ENCODE results near the gene CERS2.

CERS2 gene, protein sequence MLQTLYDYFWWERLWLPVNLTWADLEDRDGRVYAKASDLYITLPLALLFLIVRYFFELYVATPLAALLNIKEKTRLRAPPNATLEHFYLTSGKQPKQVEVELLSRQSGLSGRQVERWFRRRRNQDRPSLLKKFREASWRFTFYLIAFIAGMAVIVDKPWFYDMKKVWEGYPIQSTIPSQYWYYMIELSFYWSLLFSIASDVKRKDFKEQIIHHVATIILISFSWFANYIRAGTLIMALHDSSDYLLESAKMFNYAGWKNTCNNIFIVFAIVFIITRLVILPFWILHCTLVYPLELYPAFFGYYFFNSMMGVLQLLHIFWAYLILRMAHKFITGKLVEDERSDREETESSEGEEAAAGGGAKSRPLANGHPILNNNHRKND

DNA sequence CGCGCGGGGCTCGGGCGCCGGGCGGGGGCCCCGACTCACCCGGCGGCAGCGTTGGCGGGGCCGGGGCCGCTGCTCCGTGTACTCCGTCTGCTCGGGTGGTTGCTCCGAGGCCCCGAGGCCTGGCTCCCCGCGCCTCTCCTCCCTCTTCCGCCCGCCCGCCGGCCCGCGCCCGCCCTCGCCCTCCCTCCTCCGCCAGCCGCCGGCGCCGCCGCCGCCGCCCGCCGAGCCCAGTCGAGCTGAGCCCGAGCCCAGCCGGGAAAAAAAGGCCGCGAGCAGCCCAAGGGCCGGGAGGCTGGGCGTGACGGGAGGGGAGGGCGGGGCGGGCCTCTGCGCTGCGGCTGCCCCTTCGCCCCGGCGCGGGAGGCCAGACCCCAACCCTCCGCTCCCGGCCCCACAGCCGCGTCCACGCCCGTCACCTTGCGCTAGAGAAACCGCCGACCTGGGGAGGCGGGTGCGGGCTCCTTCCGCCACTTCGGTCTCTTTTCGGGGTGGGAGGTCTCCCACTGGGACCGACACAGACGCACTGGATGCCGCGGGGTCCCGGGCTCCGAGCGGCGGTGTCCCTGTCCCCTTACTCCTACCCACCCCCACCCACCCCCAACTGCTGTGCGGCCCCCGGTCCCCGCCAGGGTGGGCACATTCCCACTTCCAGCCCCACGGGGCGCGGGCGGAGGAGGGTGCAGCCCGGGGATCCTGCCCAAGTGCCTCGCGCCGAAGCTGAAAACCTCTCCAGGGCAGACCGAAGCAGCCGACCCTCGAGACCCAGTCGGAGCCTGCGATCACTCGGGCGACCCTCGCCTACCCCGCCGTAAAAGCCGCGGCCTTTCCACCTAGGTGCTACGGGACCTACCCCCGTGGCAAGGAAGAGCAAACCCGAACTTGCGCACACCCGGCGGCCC, at the start of gene CERS2:
Gene CERS2 (minus strand): TSS at position 256 of the 899 bp plus-strand sequence. CDS start 5,745 bp downstream, outside the sequence.
- peak; percentile 63 for DNase-seq

DNA sequence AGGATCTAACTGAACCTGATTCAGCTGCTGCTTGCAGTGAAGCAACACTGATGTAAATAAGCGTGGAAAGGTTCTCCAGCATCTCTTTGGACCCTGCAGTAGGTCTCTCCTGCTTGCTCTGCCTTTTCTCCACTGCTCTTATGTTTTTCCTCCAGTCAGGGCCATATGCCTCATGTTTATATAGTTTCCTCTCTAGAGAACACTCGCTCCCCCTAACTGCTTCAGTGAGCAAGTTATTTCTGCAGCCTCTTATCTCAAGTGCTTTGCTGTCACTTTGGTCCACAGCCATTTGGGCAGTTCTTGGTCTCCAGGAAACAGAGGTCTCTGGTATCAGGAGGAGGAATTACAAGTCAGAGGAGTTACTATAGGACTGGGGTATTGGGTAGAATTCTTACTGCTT, 38.9 kb upstream of the CERS2 start:
- DNase-seq: peak; percentile 97

DNA sequence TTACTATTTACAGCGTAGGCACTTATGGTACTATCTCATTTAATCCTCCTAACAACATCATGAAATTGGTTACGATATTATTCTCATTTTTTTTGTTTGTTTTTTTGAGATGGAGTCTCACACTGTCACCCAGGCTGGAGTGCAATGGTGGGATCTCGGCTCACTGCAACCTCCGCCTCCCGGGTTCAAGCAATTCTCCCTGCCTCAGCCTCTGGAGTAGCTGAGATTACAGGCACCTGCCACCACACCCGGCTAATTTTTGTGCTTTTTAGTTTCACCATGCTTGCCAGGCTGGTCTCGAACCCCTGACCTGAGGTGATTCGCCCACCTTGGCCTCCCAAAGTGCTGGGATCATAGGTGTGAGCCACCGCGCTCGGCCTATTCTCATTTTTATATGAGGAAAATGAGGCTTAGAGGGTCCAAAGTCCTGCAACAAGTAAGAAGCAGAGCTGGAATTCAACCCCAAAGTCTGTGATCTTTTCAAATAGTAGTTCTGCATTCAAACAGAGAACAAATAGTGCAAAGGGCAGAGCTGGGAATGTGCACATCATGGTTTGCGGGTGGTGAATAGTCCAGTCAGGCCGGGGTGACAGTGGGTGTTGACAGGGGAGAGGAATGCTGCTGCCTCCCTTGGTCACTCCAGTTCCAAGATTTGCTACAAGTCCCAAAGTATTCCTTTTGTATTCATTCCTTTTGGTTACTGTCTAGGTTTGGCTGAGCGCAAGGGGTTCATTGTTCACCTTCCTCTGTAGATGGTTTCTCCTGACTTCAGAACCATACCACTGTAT, 38.2 kb upstream of the CERS2 start:
- DNase-seq: no peak

DNA sequence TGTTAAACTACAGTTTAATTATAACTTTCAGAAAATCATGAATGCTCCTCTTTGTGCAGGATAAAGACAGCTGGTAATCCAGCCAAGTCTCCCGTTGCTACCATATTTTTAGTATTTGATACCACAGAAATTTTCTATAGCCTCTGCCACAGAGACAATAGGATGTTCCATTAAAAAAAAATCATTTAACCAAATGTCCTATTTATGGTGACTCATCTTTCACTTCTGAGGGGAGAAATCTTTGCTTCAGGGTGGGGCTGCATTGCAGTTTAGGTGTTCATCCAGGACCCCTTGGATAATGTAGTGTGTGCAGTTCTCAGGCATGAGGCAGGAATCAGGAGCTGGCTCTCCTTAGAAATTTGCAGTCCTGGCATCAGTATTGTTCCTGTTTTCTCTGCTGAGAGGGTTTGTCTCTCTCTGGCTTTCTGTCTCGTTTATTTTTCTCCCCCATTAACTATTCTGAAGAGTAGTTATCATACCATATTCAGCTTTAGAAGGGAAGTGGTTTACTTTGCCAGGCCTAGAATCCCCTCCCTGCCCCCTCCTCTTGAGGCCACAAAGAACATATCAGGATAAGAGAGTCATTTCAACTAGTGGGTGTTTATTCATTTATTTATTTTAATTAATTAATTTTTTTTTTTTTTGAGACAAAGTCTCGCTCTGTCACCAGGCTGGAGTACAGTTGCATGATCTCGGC, 36.7 kb upstream of the CERS2 start:
- peak; percentile 26 for DNase-seq

DNA sequence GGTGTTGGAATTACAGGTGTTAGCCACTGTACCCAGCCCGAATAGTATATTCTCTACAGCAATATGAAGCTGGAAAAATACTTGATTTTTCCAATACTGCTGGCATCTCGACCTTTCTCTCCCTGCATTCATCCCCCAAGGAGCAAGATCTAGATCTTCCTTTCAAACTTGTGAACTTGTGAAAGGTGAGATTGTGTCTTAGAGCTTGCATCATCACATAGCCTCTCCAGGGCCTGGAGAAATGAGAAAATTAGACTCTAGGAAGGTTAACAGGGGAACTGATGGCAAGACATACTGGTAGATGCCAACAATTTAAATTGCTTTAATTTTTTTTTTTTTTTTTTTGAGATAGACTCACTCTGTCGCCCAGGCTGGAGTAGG, 35.7 kb upstream of the CERS2 start:
- DNase-seq: no peak

DNA sequence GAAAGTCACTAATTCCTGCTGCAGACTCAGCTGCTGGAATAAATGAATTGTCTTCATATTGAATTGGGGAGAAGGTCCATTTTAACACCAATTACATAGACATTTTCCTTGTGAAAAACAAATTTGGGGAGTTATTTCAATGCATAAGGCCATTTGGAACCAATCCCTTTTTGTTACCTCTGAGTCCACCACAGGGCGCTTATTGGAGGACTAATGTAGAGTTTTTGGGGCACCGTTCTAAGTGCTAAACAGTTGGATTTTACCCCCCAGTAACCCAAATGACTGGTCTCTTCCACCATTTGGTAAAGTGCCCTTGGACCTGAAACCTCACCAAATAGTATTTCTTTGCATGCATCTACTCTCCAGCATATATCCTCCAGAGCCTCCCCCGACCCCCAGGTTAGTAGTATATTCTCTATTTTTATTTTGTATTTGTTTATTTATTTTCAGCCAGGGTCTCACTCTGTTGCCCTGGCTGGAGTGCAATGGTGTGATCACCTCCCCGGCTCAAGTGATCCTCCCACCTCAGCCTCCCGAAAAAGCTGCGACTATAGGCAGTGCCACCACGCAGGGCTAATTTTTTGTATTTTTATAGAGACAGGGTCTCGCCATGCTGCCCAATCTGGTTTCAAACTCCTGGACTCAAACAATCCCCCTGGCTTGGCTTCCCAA, 35.2 kb upstream of the CERS2 start:
- DNase-seq: no peak

DNA sequence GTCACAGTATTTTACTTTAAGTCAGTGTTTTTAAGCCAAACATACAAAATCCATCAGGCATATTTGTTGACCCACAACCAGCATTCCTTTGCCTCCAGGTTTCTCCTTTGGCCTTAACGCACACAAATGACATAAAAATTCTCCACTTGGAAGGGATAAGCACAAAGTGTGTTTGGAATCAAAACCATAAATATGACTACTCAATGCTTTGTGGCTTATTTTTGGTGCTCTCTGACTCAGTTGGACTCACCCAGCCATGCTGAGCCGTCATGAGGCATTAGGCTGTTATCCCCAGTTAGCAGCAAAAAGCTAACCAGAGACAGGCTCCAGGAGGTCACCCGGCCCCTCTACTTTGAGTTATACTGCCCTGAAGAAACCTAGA, 34.6 kb upstream of the CERS2 start:
- no peak for DNase-seq

DNA sequence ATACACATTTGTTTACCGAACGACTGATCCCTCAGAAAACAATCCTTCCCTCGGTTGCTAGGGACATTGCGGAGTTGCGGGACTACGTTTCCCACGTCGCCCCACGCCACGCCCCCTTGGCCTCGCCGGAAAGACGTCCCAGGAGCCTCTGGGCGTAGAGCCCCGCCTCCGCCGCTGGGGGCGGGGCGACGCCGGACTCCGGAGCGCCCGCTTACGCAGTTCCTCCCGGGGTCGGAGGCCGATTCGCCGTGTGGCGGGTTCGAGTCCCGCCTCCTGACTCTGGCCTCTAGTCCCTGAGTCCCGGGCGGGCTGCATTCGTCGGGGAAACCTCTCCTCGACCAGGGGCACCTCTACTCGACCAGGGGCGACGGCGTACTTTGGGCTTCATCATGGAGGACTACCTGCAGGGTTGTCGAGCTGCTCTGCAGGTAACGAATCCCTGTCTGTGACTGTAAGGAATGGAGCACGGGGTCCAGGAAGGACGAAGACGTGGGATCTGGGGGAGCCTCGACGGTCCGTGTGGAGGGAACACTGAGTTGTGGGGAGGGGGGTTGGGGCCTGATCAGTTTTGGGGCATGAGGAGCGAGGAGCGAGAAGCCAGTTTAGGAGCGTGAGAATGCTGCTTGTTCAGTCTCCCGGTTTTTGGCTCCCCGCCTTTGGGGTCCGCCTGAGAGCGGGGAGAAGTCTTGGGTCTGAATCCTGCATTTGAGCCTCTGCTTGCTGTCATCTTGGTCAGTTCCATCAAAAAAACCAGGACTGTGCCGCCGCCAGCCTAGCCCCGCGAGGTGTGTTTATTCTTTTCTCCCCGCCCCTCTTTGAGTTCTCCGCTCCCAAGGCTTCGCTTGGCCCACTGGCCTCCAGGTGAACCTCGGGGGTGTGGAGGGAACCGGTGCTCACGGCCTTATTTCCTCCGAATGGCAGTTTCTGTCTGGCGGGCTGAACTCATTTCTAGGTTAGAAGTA, 33.9 kb upstream of the CERS2 start, which contains the start of gene PRUNE1:
Gene PRUNE1 (plus strand): TSS at position 206 of the 962 bp plus-strand sequence. CDS start 184 bp downstream, at position 390.
- peak; percentile 96 for DNase-seq

DNA sequence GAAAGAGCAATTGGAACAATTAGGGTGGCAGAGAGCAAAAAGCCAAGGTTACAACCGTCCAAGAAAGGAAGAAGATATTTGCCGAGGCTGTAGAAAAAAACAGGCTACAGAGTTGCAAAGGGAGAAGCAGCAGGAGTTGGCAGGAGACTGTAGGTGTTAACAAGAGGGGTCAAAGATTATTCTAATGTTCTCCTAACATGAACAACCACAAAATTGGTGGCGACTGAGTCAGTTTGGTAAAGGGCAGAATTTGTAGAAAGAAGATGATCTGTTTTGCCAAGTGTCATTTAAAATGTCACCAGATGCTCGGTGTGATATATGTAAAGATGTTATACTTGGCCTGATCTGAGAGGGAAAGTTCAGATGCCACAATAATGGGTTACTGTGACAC, 33.2 kb upstream of the CERS2 start:
- DNase-seq: no peak

DNA sequence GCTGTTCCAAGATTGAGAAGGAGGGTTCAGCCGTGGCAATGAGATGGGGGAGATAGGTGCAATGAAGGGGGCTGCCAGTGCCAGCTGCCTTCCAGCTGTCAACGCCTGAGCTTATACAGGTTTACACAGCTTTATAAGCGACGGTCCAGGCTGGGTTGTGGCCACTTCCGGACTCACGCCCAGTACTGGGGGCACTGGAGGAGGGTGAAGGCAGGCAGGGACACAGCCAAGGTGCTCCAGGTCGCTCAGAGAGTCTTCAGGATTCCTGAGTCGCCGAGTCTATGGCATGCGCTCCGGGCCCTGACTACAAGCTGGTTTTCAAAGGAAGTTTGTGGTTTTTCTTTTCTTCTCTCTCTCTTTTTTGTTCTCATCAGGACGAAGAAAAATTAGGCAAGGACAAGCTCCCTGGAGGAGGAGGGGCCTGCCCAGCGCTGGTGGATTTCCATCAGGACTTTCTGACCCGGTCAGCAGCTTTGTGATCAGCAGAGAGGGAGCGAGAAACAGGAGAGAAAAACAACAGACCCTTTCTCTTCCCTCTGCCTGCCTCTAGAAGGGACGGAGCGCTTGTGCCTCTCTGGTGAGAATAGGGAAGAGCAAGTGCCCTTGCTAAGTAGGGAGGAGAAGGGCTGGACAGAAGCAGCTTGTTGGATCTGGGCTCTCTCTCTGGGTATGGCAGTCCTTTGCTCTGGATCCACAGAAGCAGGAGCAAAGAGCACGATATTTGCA, 31.9 kb upstream of the CERS2 start, which contains the start of gene MINDY1:
Gene MINDY1 (minus strand): TSS at position 576 of the 726 bp plus-strand sequence. CDS start 4,285 bp downstream, outside the sequence.
- DNase-seq: peak; percentile 91

DNA sequence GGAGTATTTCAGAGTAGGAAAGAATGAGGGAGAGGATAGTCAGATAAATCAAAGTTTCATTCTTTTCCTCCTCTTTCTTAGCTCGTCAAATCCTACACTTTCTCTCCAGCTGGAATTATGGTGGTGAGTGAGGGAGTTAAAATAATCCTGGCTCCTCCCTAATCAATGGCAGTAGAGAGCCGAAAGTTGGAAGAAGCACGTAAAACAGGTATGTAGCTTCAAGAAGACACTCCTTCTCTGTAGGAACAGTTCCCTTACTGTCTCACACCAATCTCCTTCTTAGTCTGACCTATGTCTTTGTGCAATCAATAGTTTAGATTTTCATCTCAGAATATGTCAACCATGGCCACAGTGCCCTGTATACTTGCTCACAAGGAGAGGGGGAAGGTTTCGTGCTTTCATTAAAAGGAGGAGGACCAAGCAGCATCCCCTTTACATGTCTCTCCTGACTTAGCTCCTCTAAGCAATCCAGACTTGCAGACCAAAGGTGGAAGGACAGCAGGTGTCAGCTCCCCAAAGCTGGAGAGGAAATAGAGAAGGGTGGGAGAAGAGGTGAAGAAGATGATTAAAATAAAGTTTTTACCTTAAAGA, 31.2 kb upstream of the CERS2 start:
- peak; percentile 63 for DNase-seq

DNA sequence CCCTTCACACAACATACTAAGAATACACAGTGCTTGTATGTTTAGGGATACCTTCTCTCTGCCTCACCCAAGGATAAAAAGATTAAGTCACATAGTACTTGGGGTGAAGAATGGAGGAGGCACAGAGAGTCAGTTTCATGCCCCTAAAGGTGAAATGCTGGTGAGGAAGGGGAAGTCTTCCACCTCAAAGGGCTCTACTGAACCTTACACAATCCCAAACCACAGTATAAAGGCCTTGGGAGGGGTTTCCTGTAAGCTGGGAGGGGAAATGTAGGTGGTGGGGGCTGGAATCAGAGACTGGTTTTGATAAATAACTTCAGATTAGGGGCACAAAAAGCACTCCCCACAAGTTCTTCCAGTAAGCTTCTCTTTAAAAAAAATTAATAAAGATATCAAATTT, 28.5 kb upstream of the CERS2 start:
- no peak for DNase-seq

DNA sequence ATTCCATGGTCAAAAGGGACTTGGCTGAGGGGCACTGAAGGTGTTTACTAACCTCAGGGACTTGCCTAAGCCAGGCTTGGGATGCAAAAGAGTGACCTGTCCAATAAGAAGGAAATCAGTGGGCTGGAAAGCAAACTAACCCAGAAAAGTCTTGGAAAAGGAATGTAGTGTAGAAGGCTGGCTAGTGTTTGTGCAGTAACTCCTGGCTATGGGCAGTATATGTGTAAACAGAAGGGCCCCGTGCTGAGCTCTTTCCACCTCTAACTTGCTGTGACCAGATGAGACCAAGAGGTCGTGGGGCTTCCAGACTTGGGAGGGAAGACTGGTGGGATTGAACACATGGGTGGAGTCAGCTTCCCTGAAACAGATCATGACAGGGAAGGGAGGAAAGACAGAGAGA, 28.0 kb upstream of the CERS2 start:
- DNase-seq: no peak

DNA sequence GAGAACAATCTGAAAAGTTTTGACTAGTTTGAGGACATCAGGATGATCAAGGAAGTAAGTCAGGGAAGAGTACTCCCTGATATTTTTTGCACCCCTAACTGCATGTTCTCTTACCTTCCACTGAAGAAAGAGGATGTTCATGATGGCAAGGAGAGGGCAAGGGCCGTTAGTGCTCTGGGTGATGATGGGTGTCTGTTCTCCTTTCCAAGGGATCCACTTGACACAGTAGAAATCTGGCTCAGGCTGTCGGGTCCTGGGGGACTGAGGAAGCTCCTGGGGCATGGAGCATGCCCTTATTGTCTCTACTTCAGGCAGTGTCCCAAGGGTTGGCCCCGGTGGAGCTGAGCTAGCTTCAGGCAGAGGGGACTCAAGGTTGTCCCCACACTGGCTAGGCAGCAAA, 27.4 kb upstream of the CERS2 start:
- DNase-seq: no peak

DNA sequence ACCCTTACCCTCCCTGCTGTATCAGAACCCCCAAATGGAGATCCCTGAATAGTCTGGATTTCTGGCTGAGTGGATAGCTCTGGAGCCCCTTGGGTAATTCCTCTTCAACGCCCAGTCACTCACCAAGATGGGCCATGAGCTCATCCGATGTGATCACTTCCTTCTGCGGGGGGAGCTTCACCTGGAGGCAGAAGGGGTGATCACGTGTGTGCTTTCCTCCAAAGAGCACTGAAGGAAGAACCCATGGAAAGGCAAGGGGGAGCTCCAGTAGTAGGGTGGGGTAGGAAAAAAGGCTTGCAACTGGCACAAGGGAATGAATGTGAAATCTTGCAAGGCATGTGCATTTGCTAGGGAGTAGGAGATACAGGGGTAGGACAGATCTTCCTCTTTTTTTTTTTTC, 27.0 kb upstream of the CERS2 start:
- DNase-seq: no peak

DNA sequence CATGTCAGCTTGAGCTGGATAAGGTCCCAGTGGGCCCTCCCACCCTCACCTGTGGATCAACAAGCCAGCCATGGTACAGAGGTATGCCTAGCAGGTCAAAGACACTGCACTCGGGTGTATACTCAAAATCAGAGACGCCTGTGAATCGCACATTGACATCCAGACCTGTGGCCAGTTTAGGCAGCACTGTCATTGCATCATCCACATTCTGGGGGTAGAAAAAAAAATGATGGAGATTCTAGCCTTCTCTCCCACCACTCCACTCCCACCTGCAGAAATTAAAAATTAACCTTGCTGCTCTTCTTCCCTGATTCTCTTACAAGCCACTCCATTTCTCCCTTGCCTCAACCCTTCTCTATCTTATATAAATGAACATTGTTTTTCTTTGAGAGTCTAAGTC, 25.8 kb upstream of the CERS2 start:
- no peak for DNase-seq

DNA sequence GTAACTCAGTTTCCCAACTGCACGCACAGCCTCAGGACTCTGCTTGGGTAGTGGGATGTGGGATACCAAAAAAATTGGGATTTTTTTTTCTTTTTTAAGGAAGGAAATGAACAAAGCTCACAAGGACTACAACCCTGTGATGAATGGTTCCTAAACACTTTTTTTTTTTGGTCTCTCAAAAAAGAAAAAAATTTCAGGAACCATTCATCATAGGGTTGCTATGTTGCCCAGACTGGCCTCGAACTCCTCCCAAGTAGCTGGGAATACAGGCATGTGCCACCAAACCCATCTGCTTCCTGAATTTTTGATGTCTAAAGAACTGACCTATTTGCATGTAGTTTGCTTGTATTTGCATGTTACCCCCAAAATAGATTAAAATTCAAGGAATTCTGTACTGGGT, 25.3 kb upstream of the CERS2 start:
- no peak for DNase-seq

DNA sequence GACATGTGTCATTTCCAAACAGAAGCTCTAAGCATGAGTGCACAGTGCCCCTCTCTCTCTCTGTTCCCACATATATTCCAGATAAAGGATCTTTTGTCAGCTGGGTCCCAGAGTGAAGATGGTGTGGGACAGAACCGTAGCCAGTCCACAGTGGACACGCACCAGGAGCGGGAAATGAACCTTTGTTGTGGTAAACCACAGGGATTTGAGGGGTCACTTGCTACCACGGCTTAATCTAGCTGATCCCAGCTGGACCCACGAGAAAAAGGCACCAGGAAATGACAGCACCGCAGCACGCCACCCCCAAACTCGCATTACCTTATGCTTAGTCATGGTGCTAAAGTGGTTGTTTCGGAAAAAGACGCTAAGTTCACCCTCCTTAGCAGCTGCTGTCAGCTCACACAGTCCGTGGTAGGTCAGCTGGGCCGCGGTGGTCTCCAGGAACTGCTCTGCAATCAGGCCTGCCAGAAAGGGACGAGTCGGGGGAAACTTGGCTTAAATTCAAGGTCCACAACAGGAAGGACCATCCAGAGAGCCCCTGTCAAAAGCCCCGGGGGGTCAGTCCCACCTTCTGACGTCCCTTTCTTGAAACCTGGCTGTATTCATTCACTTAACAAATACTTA, 24.5 kb upstream of the CERS2 start:
- no peak for DNase-seq

DNA sequence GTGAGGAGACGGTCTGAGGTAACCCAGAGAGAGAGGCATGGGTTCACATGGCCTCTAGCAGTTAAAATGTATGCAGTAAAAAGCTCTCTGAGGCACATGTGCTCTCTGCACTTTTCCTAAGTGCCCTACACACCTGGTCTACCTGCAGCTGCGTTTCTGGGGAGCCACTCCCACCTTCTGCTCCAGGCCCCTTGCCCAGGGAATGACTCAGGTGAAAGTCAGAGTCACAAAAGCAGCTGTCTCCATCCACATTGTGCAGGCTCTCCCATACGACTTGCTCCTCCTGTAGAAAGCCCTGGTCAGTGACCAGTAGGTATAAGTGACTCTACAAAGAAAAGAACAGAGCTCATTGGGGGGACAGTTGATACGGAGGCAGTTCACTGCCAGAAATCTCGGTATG, 23.3 kb upstream of the CERS2 start:
- DNase-seq: peak; percentile 14
